ENCODE measurements around the gene ENO1. TPM values are rescaled to one million over a fixed set of nuclear protein-coding genes. Genes with fewer than 3 reads are reported as not detected.
"Not testable (repeated sequence)": the region's sequence is repeated elsewhere in the genome, so short reads cannot be mapped to it uniquely, and the experiment has no call there.

ENO1 gene
- total RNA-seq, 1 donor from 2014 or later, result 444 TPM

DNA sequence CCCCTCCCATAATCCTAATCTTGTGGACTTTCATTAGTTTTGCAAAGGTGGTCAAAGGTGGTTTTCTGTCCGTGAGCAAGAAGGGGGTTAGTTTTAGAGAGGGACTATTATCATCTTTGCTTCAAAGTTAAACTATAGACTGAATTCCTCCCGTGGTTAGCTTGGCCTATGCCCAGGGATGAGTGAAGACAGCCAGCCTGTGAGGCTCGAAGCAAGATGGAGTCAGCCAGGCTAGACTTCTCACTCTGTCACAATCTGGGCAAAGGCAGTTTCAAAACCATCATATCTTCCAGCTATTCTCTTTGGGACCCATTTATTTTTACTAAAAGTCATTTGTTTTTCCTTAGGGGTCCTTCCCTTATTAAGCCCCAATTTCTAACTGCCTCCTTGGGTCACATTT, 12.9 kb upstream of the ENO1 start:
- Mint-ChIP-seq H3K9me3 (ENCODE audit: low read depth) (no peaks in the 10 kb centered on the region), H3K36me3 (ENCODE audit: insufficient read depth) (no peaks in the 10 kb centered on the region), H3K27me3 (no peaks in the 10 kb centered on the region), H3K4me3 (ENCODE audit: low read depth) (no peak overlapping the region), H3K4me1 (ENCODE audit: low read depth) (peaks cover 5% of the 10 kb centered on the region), H3K27ac (no peak overlapping the region)
- TF ChIP-seq, protein P1, sequence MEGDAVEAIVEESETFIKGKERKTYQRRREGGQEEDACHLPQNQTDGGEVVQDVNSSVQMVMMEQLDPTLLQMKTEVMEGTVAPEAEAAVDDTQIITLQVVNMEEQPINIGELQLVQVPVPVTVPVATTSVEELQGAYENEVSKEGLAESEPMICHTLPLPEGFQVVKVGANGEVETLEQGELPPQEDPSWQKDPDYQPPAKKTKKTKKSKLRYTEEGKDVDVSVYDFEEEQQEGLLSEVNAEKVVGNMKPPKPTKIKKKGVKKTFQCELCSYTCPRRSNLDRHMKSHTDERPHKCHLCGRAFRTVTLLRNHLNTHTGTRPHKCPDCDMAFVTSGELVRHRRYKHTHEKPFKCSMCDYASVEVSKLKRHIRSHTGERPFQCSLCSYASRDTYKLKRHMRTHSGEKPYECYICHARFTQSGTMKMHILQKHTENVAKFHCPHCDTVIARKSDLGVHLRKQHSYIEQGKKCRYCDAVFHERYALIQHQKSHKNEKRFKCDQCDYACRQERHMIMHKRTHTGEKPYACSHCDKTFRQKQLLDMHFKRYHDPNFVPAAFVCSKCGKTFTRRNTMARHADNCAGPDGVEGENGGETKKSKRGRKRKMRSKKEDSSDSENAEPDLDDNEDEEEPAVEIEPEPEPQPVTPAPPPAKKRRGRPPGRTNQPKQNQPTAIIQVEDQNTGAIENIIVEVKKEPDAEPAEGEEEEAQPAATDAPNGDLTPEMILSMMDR (IDR thresholded peaks at IDR 0.05; ENCODE audit: unreplicated experiment), result no peak
- DNase-seq (ENCODE audit: low spot score, unreplicated experiment), result no peak

DNA sequence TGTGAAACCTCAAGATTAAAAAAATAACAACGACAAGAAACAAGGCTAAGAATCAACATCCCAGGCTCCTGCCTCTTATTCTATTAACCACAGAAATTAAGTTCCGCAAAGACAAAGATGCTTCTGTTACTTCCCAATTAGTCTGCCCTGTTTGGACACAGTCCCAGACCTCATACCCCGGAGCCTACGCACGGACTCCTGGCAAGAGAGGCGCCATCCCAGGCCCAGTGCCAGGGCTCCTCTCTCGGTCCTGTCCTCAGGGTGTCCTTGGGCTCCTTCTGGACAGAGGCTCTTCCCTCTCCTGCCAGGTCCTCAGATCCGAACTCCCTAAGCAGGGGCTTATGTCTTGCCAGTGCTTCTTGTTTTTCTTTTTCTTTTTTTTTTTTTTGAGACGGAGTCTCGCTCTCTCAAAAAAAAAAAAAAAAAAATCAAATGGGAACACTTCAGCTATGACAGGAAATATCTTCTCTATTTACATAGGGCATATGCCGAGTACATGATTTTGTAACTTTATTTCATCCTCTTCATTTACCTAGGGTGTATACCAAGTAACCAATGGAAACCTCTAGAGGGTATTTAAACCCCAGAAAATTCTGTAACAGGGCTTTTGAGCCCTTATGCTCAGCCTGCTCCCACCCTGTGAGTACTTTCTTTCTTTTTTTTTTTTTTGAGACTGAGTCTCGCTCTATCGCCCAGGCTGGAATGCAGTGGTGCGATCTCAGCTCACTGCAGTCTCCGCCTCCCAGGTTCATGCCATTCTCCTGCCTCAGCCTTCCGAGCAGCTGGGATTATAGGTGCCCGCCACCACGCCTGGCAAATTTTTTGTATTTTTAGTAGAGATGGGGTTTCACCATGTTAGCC, 11.7 kb upstream of the ENO1 start:
- DNase-seq (ENCODE audit: low spot score, unreplicated experiment), result no peak
- H3K9me3 Mint-ChIP-seq (ENCODE audit: low read depth), result no peaks in the 10 kb centered on the region
- H3K36me3 Mint-ChIP-seq (ENCODE audit: insufficient read depth), result no peaks in the 10 kb centered on the region
- no peak overlapping the region for H3K27ac Mint-ChIP-seq
- peaks cover 8% of the 10 kb centered on the region for H3K4me1 Mint-ChIP-seq (ENCODE audit: low read depth)
- H3K27me3 Mint-ChIP-seq, result no peaks in the 10 kb centered on the region
- TF ChIP-seq, protein P1 (IDR thresholded peaks at IDR 0.05; ENCODE audit: unreplicated experiment), result no peak
- H3K4me3 Mint-ChIP-seq (ENCODE audit: low read depth), result no peak overlapping the region

DNA sequence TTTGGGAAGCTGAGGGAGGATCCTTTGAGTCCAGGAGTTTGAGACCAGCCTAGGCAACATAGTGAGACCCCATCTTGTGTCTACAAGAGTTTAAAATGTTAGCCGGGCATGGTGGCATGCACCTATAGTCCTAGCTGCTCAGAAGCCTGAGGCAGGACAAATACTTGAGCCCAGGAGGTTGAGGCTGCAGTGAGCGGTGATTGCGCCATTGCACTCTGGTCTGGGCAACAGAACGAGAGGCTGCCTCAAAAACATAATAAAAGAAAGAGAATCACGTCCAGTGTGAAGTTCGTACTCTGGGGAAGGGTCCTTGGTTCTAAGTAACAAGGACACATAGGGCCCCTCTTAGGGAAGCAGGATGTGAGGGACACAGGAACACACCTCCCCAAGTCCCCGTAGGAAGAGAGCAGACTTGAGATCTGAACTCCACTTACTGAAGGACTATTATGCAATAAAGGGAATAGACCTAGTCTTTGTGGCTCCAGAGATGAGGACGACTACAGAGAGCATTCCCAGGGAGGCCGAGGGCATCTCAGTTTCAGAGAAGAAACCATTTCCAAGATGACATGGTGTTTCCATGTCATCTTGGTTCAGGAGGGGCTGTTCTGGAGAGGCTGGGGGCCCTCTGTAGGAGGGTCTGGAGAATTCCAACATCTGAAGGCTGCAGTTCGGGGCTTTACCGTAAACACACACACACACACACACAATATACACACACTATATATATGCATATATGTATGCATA, 10.8 kb upstream of the ENO1 start:
- TF ChIP-seq, protein P1 (IDR thresholded peaks at IDR 0.05; ENCODE audit: unreplicated experiment), result no peak
- Mint-ChIP-seq H3K27ac (no peak overlapping the region), H3K4me1 (ENCODE audit: low read depth) (peaks cover 8% of the 10 kb centered on the region), H3K4me3 (ENCODE audit: low read depth) (no peak overlapping the region), H3K36me3 (ENCODE audit: insufficient read depth) (no peaks in the 10 kb centered on the region), H3K9me3 (ENCODE audit: low read depth) (no peaks in the 10 kb centered on the region), H3K27me3 (no peaks in the 10 kb centered on the region)
- no peak for DNase-seq (ENCODE audit: low spot score, unreplicated experiment)

DNA sequence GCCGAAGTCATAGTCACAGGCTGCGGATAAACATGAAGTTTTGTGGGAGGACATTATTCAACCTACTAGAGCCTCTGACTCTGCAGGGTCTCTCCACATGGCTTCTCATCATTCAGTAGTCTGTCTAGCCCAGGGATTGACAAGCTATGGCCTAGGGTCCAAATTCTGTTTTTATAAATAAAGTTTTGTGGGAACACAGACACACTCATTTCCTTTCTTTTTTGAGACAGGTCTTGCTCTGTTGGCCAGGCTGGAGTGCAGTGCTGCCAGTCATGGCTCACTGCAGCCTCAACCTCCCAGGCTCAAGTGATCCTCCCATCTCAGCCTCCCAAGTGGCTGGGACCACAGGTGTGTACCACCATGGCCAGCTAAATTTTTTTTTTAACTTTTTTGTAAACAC, 8.1 kb upstream of the ENO1 start:
- H3K4me1 Mint-ChIP-seq (ENCODE audit: low read depth), result peaks cover 5% of the 10 kb centered on the region
- no peaks in the 10 kb centered on the region for H3K9me3 Mint-ChIP-seq (ENCODE audit: low read depth)
- TF ChIP-seq, protein P1 (IDR thresholded peaks at IDR 0.05; ENCODE audit: unreplicated experiment), result no peak
- no peak for DNase-seq (ENCODE audit: low spot score, unreplicated experiment)
- H3K36me3 Mint-ChIP-seq (ENCODE audit: insufficient read depth), result no peaks in the 10 kb centered on the region
- H3K27ac Mint-ChIP-seq, result no peak overlapping the region
- H3K4me3 Mint-ChIP-seq (ENCODE audit: low read depth), result no peak overlapping the region
- H3K27me3 Mint-ChIP-seq, result no peaks in the 10 kb centered on the region

DNA sequence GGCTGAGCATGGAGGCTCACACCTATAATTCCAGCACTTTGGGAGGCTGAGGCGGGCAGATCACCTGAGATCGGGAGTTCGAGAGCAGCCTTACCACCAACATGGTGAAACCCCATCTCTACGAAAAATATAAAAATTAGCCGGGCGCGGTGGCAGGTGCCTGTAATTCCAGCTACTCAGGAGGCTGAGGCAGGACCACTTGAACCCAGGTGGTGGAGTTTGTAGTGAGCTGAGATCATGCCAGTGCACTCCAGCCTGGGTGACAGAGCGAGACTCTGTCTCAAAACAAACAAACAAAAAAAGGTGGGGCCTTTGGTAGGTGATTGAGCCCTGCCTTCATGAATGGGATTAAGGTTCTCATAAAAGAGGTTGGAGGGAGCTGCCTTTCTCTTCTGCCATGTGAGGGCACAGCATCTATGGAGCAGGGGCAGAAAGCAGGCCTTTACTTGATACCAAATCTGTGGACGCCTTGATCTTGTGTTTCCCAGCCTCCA, 7.6 kb upstream of the ENO1 start:
- not testable (repeated sequence) for H3K27ac Mint-ChIP-seq; H3K4me3 Mint-ChIP-seq (ENCODE audit: low read depth); H3K27me3 Mint-ChIP-seq; H3K36me3 Mint-ChIP-seq (ENCODE audit: insufficient read depth); DNase-seq (ENCODE audit: low spot score, unreplicated experiment); H3K9me3 Mint-ChIP-seq (ENCODE audit: low read depth); H3K4me1 Mint-ChIP-seq (ENCODE audit: low read depth)

DNA sequence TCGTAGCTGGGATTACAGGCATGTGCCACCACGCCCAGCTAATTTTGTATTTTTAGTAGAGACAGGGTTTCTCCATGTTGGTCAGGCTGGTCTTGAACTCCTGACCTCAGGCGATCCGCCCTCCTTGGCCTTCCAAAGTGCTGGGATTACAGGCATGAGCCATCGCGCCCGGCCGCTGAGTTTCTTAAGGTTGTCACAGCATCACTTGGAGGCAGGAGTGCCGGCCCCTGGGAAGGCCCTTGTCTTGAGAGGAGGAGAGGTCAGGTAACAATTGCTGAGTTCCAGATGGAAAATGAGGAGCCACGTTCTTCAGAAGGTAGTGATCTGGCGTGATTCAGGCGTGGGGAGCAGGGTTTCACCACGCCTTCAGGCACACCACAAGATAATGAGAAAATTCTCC, 5.6 kb upstream of the ENO1 start:
- peaks cover 22% of the 10 kb centered on the region for H3K4me1 Mint-ChIP-seq (ENCODE audit: low read depth)
- not testable (repeated sequence) for H3K4me3 Mint-ChIP-seq (ENCODE audit: low read depth); H3K27me3 Mint-ChIP-seq; DNase-seq (ENCODE audit: low spot score, unreplicated experiment); H3K9me3 Mint-ChIP-seq (ENCODE audit: low read depth); H3K27ac Mint-ChIP-seq; H3K36me3 Mint-ChIP-seq (ENCODE audit: insufficient read depth)
